Osteocyte (in vitro differentiated cells): ENCODE results near the gene MIS18A. TPM values are rescaled to one million over a fixed set of nuclear protein-coding genes. Genes with fewer than 3 reads are reported as not detected.
A peak's percentile ranks its signal among the peaks of the same experiment; 100 is the strongest.

ENCODE experiments used
- DNase-seq: peaks from one replicate; pipeline ENCODE4 v3.0.0; 2021; ENCODE audit warnings: mixed read lengths; ENCODE audit not compliant: unreplicated experiment; ENCODE audit errors: extremely low spot score
- H3K27ac Mint-ChIP-seq: one replicate; pipeline ENCODE4 v1.8.0; 2021; ENCODE audit warnings: mild to moderate bottlenecking, mixed read lengths; ENCODE audit not compliant: unreplicated experiment
- H3K27me3 Mint-ChIP-seq: one replicate; pipeline ENCODE4 v1.8.0; 2021; ENCODE audit warnings: mixed read lengths; ENCODE audit not compliant: unreplicated experiment
- H3K36me3 Mint-ChIP-seq: one replicate; pipeline ENCODE4 v1.8.0; 2021; ENCODE audit warnings: mixed read lengths; ENCODE audit not compliant: unreplicated experiment
- H3K4me1 Mint-ChIP-seq: one replicate; pipeline ENCODE4 v1.8.0; 2021; ENCODE audit warnings: mixed read lengths; ENCODE audit not compliant: unreplicated experiment
- H3K4me3 Mint-ChIP-seq: one replicate; pipeline ENCODE4 v1.8.0; 2021; ENCODE audit warnings: mild to moderate bottlenecking, moderate library complexity, mixed read lengths; ENCODE audit not compliant: unreplicated experiment
- H3K9me3 Mint-ChIP-seq: one replicate; pipeline ENCODE4 v1.8.0; 2021; ENCODE audit warnings: mixed read lengths; ENCODE audit not compliant: unreplicated experiment
- total RNA-seq: library from RNA; stranded (reverse); gene quantifications from 2 replicates; pipeline ENCODE4 v1.2.1, GENCODE V29; 2021
- TF ChIP-seq, protein P1 (sequence below): fragments of 200-600 bp; sonication (generic); IDR thresholded peaks from 2 replicates; pipeline ENCODE4 v1.5.0; 2021; ENCODE audit warnings: antibody characterized with exemption, mild to moderate bottlenecking, moderate library complexity

Gene MIS18A
- total RNA-seq, 1 donor from 2014 or later, result 7.2 TPM

DNA sequence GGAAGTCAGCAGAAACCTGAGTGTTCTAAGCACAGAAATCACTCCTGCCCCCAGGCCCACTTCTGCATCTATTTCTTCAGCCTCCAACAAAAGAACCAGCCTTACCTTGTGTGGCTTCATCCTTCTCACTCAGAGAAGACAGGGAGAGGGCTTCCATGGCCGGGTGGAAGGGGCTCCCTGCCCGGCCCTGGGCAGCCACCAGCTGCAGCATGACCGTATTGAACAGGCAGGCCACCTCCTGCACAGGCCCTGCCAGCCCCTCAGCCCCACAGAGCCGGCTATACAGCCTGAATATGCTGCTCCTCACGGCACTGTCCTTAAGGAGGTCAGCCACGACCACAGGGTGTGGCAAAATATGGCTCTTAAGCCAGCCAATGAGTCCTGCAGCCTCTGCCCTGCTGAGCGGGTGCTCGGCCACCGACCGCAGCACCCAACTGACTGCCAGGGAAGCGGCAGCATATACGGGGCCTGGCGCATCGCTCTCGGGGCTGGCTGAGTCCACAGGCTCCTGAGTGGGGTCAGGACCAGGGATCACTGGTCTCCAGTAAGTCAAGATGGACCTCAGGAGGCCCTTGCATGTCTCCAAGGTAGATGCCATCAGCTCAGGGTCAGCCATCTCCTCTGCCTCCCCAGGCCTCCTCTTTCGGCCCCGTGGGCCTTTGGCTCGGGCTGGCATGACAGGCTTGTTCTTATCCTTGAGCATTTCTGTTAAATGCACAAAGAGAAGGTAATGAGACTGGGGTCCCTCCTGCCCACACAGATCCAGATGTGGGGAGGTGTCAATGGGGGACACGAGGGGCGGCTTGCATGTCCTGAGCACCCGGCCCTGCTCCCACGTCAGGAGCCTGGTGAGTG, 37.7 kb upstream of the MIS18A start:
- no peaks in the 10 kb centered on the region for H3K9me3 Mint-ChIP-seq
- DNase-seq, result no peak
- no peak overlapping the region for H3K27ac Mint-ChIP-seq
- H3K27me3 Mint-ChIP-seq, result no peaks in the 10 kb centered on the region
- H3K36me3 Mint-ChIP-seq, result peaks cover 32% of the 10 kb centered on the region
- H3K4me3 Mint-ChIP-seq, result no peak overlapping the region
- no peaks in the 10 kb centered on the region for H3K4me1 Mint-ChIP-seq
- TF ChIP-seq, protein P1, sequence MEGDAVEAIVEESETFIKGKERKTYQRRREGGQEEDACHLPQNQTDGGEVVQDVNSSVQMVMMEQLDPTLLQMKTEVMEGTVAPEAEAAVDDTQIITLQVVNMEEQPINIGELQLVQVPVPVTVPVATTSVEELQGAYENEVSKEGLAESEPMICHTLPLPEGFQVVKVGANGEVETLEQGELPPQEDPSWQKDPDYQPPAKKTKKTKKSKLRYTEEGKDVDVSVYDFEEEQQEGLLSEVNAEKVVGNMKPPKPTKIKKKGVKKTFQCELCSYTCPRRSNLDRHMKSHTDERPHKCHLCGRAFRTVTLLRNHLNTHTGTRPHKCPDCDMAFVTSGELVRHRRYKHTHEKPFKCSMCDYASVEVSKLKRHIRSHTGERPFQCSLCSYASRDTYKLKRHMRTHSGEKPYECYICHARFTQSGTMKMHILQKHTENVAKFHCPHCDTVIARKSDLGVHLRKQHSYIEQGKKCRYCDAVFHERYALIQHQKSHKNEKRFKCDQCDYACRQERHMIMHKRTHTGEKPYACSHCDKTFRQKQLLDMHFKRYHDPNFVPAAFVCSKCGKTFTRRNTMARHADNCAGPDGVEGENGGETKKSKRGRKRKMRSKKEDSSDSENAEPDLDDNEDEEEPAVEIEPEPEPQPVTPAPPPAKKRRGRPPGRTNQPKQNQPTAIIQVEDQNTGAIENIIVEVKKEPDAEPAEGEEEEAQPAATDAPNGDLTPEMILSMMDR, result no peak

DNA sequence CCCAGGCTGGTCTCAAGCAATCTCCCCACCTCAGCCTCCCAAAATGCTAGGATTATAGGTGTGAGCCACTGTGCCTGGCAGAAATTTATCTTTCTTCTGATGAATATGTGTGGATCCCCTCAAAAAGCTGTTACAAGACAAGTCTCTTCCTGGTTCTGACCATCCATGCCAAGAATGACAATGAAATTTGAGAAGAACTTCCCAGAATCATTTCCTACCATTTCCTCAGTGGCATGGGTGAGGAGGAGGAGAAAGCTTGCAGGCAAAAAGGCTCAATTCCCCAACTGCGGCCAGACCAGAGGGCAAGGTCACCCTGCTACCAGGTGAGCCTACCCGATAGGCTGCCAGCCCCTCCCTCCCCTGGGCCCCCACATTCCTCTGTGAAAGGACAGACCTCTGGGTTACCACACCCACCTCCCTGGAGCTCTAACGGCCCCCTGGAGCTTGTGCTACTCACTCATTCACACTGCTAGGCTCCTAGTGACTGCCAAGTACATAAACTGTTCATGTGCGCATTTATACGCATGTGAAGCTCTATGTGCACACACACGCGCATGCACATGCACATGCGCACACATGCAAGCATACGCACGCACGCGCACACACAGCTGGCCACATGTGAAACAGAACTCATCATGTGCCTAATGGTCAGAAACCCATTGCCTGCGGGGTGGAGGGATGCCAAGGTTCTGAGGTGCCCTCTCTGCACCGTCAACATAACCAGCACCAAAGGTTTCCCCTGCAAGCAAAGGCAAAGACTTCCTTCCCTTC, 36.8 kb upstream of the MIS18A start:
- H3K27me3 Mint-ChIP-seq, result no peaks in the 10 kb centered on the region
- TF ChIP-seq, protein P1, result no peak
- no peak for DNase-seq
- H3K4me3 Mint-ChIP-seq, result no peak overlapping the region
- peaks cover 35% of the 10 kb centered on the region for H3K36me3 Mint-ChIP-seq
- H3K4me1 Mint-ChIP-seq, result no peaks in the 10 kb centered on the region
- H3K9me3 Mint-ChIP-seq, result no peaks in the 10 kb centered on the region
- H3K27ac Mint-ChIP-seq, result no peak overlapping the region

DNA sequence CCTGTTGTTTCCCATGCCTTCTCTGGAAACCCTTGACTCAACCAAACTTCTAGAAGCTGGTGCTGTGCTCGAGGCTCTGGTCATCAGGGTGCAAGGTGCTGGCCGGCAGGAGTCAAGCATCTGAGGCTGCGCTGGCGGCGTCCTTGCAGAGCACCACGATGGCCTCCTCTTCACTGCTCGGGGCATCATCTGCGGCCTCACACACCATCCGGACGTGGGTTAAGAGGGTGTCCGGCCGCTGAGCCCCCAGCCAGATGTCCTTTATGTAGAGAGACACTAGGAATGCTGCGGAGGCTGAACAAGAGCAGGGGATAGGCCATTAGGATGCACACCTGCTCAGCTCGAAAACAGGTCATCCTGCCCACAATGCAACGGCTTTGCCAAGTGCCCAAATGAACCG, 36.0 kb upstream of the MIS18A start:
- no peak for DNase-seq

DNA sequence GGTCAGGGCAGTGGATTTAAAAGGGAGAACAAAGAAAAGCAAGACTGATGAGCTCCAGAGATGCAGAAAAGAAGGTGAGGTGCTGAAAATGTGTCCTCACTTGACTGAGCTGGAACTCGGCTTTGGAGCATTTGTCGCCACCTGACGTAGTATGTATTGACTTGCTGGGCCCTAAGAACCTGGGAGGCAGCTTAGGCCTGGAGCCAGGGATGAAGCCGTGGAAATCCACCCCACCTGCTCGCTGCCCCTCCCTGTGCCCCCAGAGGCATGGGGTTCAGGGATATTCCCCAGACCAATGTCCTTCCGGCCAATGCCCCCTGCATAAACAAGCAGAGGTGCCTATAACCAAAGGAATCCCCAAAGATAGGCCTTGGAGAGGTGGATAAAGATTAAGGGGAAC, 34.1 kb upstream of the MIS18A start:
- TF ChIP-seq, protein P1, result no peak
- Mint-ChIP-seq H3K27ac (no peak overlapping the region), H3K27me3 (no peaks in the 10 kb centered on the region), H3K4me1 (no peaks in the 10 kb centered on the region), H3K9me3 (no peaks in the 10 kb centered on the region), H3K36me3 (peaks cover 13% of the 10 kb centered on the region), H3K4me3 (no peak overlapping the region)
- peak; percentile 77 for DNase-seq

More for the DNA sequence above, 36.0 kb upstream of the MIS18A start:
- Mint-ChIP-seq H3K36me3 (peaks cover 29% of the 10 kb centered on the region), H3K4me3 (no peak overlapping the region), H3K4me1 (no peaks in the 10 kb centered on the region), H3K9me3 (no peaks in the 10 kb centered on the region), H3K27ac (no peak overlapping the region), H3K27me3 (no peaks in the 10 kb centered on the region)
- TF ChIP-seq, protein P1, result no peak

DNA sequence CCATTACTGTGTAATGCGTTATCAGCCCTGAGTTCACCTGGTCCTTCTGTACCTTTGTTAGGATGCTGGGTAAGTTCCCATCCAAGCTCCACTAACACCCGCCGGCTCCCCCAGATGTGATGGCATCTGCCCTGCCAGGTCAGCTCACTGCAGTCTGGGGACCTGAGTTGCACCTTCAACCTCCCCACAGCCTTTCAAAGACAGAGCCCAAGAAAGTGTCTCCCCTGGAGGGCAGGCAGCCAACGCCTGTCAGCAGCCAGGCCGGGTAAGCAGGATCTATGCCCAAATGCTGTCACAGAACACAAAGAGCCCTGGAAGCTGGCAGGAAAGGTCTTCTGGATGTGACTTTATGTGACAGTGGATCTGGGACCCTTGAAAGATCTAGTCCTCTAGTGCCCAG, 33.5 kb upstream of the MIS18A start:
- H3K4me1 Mint-ChIP-seq, result no peaks in the 10 kb centered on the region
- H3K27ac Mint-ChIP-seq, result no peak overlapping the region
- TF ChIP-seq, protein P1, result no peak
- H3K9me3 Mint-ChIP-seq, result no peaks in the 10 kb centered on the region
- H3K36me3 Mint-ChIP-seq, result peaks cover 12% of the 10 kb centered on the region
- DNase-seq, result peak; percentile 76
- no peak overlapping the region for H3K4me3 Mint-ChIP-seq
- H3K27me3 Mint-ChIP-seq, result no peaks in the 10 kb centered on the region
